Measurements from ENCODE around the gene PTPRD. TPM values are rescaled to one million over a fixed set of nuclear protein-coding genes. Genes with fewer than 3 reads are reported as not detected.

Gene PTPRD
- total RNA-seq, 1 donor from 2014 or later, result 197 TPM

GRCh38 chr9:8494571-8494970 lies 2118.2 kb downstream of the PTPRD start:
- H3K4me1 Mint-ChIP-seq (ENCODE audit: unreplicated experiment), result peaks cover 15% of the 10 kb centered on the region
- H3K9me3 Mint-ChIP-seq, result peaks cover 4% of the 10 kb centered on the region
- H3K27ac Mint-ChIP-seq, result no peak overlapping the region
- DNase-seq (ENCODE audit: extremely low spot score, unreplicated experiment), result no peak
- no peaks in the 10 kb centered on the region for H3K27me3 Mint-ChIP-seq
- no peak for TF ChIP-seq CTCF (conservative IDR thresholded peaks at IDR 0.05)
- no peak overlapping the region for H3K4me3 Mint-ChIP-seq
- H3K36me3 Mint-ChIP-seq, result peaks cover 21% of the 10 kb centered on the region

DNA sequence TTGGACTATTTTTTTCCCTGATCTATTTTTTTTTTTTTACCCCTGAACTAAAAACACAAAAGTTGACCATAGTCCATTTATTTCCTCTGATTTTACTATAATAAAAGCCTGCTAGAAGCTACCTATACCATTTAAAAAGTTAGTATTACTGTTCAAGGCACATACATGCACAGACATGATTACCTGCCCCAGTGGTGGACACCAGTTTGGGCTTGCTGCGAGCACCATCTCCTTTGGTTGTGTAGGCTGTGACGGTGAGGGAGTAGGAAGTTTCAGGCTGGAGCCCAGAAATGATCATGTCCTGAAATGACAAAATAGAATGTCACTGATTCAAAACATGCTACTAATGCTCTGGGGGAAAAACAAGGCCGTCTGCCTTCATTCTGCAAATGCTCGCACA lies 2120.1 kb downstream of the PTPRD start:
- H3K27ac Mint-ChIP-seq, result no peak overlapping the region
- H3K27me3 Mint-ChIP-seq, result no peaks in the 10 kb centered on the region
- no peaks in the 10 kb centered on the region for H3K9me3 Mint-ChIP-seq

GRCh38 chr9:8492024-8492423 lies 2120.8 kb downstream of the PTPRD start:
- no peak for DNase-seq (ENCODE audit: extremely low spot score, unreplicated experiment)
- Mint-ChIP-seq H3K27ac (no peak overlapping the region), H3K36me3 (peaks cover 18% of the 10 kb centered on the region), H3K27me3 (no peaks in the 10 kb centered on the region), H3K9me3 (no peaks in the 10 kb centered on the region), H3K4me3 (no peak overlapping the region), H3K4me1 (ENCODE audit: unreplicated experiment) (peaks cover 22% of the 10 kb centered on the region)
- no peak for TF ChIP-seq CTCF (conservative IDR thresholded peaks at IDR 0.05)

More for the DNA sequence above, 2120.1 kb downstream of the PTPRD start:
- H3K4me1 Mint-ChIP-seq (ENCODE audit: unreplicated experiment), result peaks cover 22% of the 10 kb centered on the region
- no peak for TF ChIP-seq CTCF (conservative IDR thresholded peaks at IDR 0.05)
- no peak for DNase-seq (ENCODE audit: extremely low spot score, unreplicated experiment)
- no peak overlapping the region for H3K4me3 Mint-ChIP-seq
- peaks cover 20% of the 10 kb centered on the region for H3K36me3 Mint-ChIP-seq

DNA sequence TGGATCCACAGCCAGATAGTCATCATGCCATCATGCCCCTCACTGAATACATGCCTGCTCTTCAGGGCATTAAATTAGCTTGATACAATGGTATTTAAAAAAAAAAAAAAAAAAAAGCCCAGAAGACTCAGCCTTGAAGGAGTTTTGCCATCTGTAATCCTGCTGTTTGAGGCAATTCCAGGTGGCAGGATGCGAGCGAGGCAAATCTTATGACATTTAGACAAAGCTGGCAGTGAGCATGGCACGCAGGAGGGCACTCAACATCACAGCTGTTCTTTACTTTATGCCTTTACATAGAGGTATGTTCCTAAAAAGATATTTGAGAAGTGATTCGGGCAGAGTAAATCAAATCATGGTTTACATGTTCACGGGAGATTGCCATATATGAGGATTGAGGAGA lies 2121.2 kb downstream of the PTPRD start:
- H3K4me1 Mint-ChIP-seq (ENCODE audit: unreplicated experiment), result peaks cover 17% of the 10 kb centered on the region
- no peak overlapping the region for H3K27ac Mint-ChIP-seq
- no peak overlapping the region for H3K4me3 Mint-ChIP-seq
- peaks cover 18% of the 10 kb centered on the region for H3K36me3 Mint-ChIP-seq
- no peak for DNase-seq (ENCODE audit: extremely low spot score, unreplicated experiment)
- H3K9me3 Mint-ChIP-seq, result no peaks in the 10 kb centered on the region
- no peaks in the 10 kb centered on the region for H3K27me3 Mint-ChIP-seq
- no peak for TF ChIP-seq CTCF (conservative IDR thresholded peaks at IDR 0.05)

GRCh38 chr9:8489835-8490234 lies 2123.0 kb downstream of the PTPRD start:
- Mint-ChIP-seq H3K9me3 (no peaks in the 10 kb centered on the region), H3K4me1 (ENCODE audit: unreplicated experiment) (peaks cover 16% of the 10 kb centered on the region), H3K4me3 (no peak overlapping the region), H3K27me3 (no peaks in the 10 kb centered on the region), H3K27ac (no peak overlapping the region), H3K36me3 (peaks cover 32% of the 10 kb centered on the region)
- DNase-seq (ENCODE audit: extremely low spot score, unreplicated experiment), result no peak
- no peak for TF ChIP-seq CTCF (conservative IDR thresholded peaks at IDR 0.05)

GRCh38 chr9:8486095-8486494 lies 2126.7 kb downstream of the PTPRD start:
- H3K36me3 Mint-ChIP-seq, result peaks cover 40% of the 10 kb centered on the region
- H3K4me1 Mint-ChIP-seq (ENCODE audit: unreplicated experiment), result peaks cover 16% of the 10 kb centered on the region
- DNase-seq (ENCODE audit: extremely low spot score, unreplicated experiment), result no peak
- no peaks in the 10 kb centered on the region for H3K27me3 Mint-ChIP-seq
- H3K27ac Mint-ChIP-seq, result no peak overlapping the region
- peak; percentile 64 for TF ChIP-seq CTCF (conservative IDR thresholded peaks at IDR 0.05)
- H3K4me3 Mint-ChIP-seq, result no peak overlapping the region
- peaks cover 5% of the 10 kb centered on the region for H3K9me3 Mint-ChIP-seq
